Measurements from ENCODE around the gene RPS15.

DNA sequence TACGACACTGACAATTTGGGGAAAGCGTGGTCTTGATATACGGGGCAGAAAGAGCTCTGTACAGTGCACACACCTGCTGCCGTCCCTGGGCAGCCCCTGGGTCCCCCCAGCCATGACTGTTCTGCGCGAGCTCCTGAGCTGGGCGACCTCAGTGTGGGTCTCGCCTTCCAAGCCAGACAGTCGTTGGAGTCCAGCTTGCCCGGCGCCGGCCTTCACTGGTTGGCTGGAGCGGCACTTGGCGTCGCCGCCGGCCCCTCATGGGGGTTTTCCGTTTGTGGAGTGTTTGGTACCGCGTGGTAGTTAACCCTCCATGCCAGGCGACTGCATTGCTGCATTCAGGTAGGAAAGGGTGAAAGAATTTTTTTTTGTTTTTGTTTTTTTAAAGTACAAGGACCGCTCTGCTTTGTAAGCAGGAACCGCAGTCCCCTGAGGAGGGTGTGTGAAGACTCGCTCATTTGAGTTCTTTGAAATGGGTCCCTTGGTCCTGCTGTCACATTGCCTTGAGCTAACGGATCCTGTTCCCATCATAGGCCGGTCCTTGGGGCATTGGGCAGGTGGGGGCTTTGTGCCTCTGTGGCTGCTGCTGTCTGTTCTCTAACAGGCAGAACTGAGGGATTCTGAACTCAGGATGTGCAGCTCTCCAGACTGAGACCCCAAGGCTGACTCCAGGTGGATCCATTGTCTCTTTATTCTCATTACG is 10.8 kb upstream of the RPS15 start:
- TF ChIP-seq, protein P1, sequence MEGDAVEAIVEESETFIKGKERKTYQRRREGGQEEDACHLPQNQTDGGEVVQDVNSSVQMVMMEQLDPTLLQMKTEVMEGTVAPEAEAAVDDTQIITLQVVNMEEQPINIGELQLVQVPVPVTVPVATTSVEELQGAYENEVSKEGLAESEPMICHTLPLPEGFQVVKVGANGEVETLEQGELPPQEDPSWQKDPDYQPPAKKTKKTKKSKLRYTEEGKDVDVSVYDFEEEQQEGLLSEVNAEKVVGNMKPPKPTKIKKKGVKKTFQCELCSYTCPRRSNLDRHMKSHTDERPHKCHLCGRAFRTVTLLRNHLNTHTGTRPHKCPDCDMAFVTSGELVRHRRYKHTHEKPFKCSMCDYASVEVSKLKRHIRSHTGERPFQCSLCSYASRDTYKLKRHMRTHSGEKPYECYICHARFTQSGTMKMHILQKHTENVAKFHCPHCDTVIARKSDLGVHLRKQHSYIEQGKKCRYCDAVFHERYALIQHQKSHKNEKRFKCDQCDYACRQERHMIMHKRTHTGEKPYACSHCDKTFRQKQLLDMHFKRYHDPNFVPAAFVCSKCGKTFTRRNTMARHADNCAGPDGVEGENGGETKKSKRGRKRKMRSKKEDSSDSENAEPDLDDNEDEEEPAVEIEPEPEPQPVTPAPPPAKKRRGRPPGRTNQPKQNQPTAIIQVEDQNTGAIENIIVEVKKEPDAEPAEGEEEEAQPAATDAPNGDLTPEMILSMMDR (IDR thresholded peaks at IDR 0.05; ENCODE audit: insufficient read depth, low read depth, low read length), result no peak
- TF ChIP-seq EZH2 (IDR thresholded peaks at IDR 0.05; ENCODE audit: insufficient read depth, low read length), result no peak
